ENCODE results near the gene PCCA.

PCCA gene

GRCh38 chr13:100459747-100460146, 370.9 kb downstream of the PCCA start:
- no peak for DNase-seq (ENCODE audit: low spot score)
- in situ Hi-C loops (cut with MboI; ENCODE audit: low pct_unique_long_range_greater_than_20kb, low sequenced_read_pairs, unreplicated experiment): no loop called here
- TF ChIP-seq CTCF (IDR thresholded peaks at IDR 0.05; ENCODE audit: extremely low read depth, insufficient read depth, missing control alignments): no peak

GRCh38 chr13:100460266-100460665, 371.4 kb downstream of the PCCA start:
- TF ChIP-seq CTCF (IDR thresholded peaks at IDR 0.05; ENCODE audit: extremely low read depth, insufficient read depth, missing control alignments): no peak
- DNase-seq (ENCODE audit: low spot score): no peak
- in situ Hi-C loops (cut with MboI; ENCODE audit: low pct_unique_long_range_greater_than_20kb, low sequenced_read_pairs, unreplicated experiment): no loop called here

GRCh38 chr13:100460791-100461190, 371.9 kb downstream of the PCCA start:
- DNase-seq (ENCODE audit: low spot score): no peak
- no peak for TF ChIP-seq CTCF (IDR thresholded peaks at IDR 0.05; ENCODE audit: extremely low read depth, insufficient read depth, missing control alignments)
- in situ Hi-C loops (cut with MboI; ENCODE audit: low pct_unique_long_range_greater_than_20kb, low sequenced_read_pairs, unreplicated experiment): no loop called here

GRCh38 chr13:100461309-100462030, 372.6 kb downstream of the PCCA start:
- no peak for TF ChIP-seq CTCF (IDR thresholded peaks at IDR 0.05; ENCODE audit: extremely low read depth, insufficient read depth, missing control alignments)
- in situ Hi-C loops (cut with MboI; ENCODE audit: low pct_unique_long_range_greater_than_20kb, low sequenced_read_pairs, unreplicated experiment): no loop called here
- DNase-seq (ENCODE audit: low spot score): no peak

- DNase-seq (ENCODE audit: low spot score): no peak
- in situ Hi-C loops (cut with MboI; ENCODE audit: low pct_unique_long_range_greater_than_20kb, low sequenced_read_pairs, unreplicated experiment): no loop called here
- no peak for TF ChIP-seq CTCF (IDR thresholded peaks at IDR 0.05; ENCODE audit: extremely low read depth, insufficient read depth, missing control alignments)
Observed at GRCh38 chr13:100464006-100464405, 375.1 kb downstream of the PCCA start.

GRCh38 chr13:100465558-100465957, 376.7 kb downstream of the PCCA start:
- DNase-seq (ENCODE audit: low spot score): no peak
- TF ChIP-seq CTCF (IDR thresholded peaks at IDR 0.05; ENCODE audit: extremely low read depth, insufficient read depth, missing control alignments): no peak
- in situ Hi-C loops (cut with MboI; ENCODE audit: low pct_unique_long_range_greater_than_20kb, low sequenced_read_pairs, unreplicated experiment): no loop called here
